ENCODE data around the gene PTPRF.
"Not testable (repeated sequence)": the region's sequence is repeated elsewhere in the genome, so short reads cannot be mapped to it uniquely, and the experiment has no call there.

Gene PTPRF

GRCh38 chr1:43538143-43538487 lies 7.4 kb downstream of the PTPRF start:
- no peak for DNase-seq (ENCODE audit: low spot score)

GRCh38 chr1:43538969-43539368 lies 8.3 kb downstream of the PTPRF start:
- no peak for DNase-seq (ENCODE audit: low spot score)

GRCh38 chr1:43539726-43540434 lies 9.2 kb downstream of the PTPRF start:
- DNase-seq (ENCODE audit: low spot score): no peak

GRCh38 chr1:43540653-43541071 lies 10.0 kb downstream of the PTPRF start:
- DNase-seq (ENCODE audit: low spot score): no peak

- no peak for DNase-seq (ENCODE audit: low spot score)
Measured at GRCh38 chr1:43541141-43541540, 10.5 kb downstream of the PTPRF start.

- no peak for DNase-seq (ENCODE audit: low spot score)
Measured at GRCh38 chr1:43541721-43542401, 11.2 kb downstream of the PTPRF start.

GRCh38 chr1:43542527-43543458 lies 12.1 kb downstream of the PTPRF start:
- no peak for DNase-seq (ENCODE audit: low spot score)

GRCh38 chr1:43543567-43543966 lies 12.9 kb downstream of the PTPRF start:
- no peak for DNase-seq (ENCODE audit: low spot score)

- no peak for DNase-seq (ENCODE audit: low spot score)
Measured at GRCh38 chr1:43545339-43545694, 14.6 kb downstream of the PTPRF start.

GRCh38 chr1:43545695-43546387 lies 15.2 kb downstream of the PTPRF start:
- DNase-seq (ENCODE audit: low spot score): no peak

GRCh38 chr1:43546388-43547100 lies 15.9 kb downstream of the PTPRF start:
- DNase-seq (ENCODE audit: low spot score): no peak

- DNase-seq (ENCODE audit: low spot score): no peak
Measured at GRCh38 chr1:43547538-43548072, 16.9 kb downstream of the PTPRF start.

GRCh38 chr1:43548285-43549271 lies 17.9 kb downstream of the PTPRF start:
- DNase-seq (ENCODE audit: low spot score): no peak

GRCh38 chr1:43549394-43549793 lies 18.7 kb downstream of the PTPRF start:
- not testable (repeated sequence) for DNase-seq (ENCODE audit: low spot score)

- no peak for DNase-seq (ENCODE audit: low spot score)
Measured at GRCh38 chr1:43549921-43550597, 19.4 kb downstream of the PTPRF start.

GRCh38 chr1:43550598-43551246 lies 20.0 kb downstream of the PTPRF start:
- no peak for DNase-seq (ENCODE audit: low spot score)

GRCh38 chr1:43551396-43551888 lies 20.8 kb downstream of the PTPRF start:
- DNase-seq (ENCODE audit: low spot score): no peak

- DNase-seq (ENCODE audit: low spot score): no peak
Measured at GRCh38 chr1:43552059-43552742, 21.5 kb downstream of the PTPRF start.

Data from RKO (cell line).